HCT116 (cell line): ENCODE data around the gene SPRED2. TPM values are rescaled to one million over a fixed set of nuclear protein-coding genes. Genes with fewer than 3 reads are reported as not detected.

ENCODE experiments used
- ATAC-seq: fragments of 200-7000 bp; cut with Tn5 transposase; 2 replicates; pipeline ENCODE4 v1.9.1; 2020; ENCODE audit warnings: mild to moderate bottlenecking, moderate library complexity
- BruUV-seq: library from RNA; stranded (reverse); fragments of 400-500 nt; replicated peaks from 2 replicates; lab custom pipeline; 2021; lab: Mats Ljungman, UMichigan
- CTCF ChIA-PET: fragments of 300-600 bp; sonication (Branson Sonifier 250); formaldehyde crosslinking; loops from one replicate; lab custom pipeline; 2021; ENCODE audit warnings: antibody characterized with exemption; lab: Charles Lee
- POLR2A ChIA-PET: fragments of 300-600, 350-600 bp; sonication (Branson Sonifier 250); formaldehyde crosslinking; loops from one replicate; lab custom pipeline; 2021; ENCODE audit warnings: antibody characterized with exemption; lab: Charles Lee
- RAD21 ChIA-PET, 2 experiments: fragments of 300-600 bp; sonication (Branson Sonifier 250); formaldehyde crosslinking; loops; one replicate each; lab custom pipeline; 2023; ENCODE audit warnings: low total read pairs in 2 of 2; ENCODE audit not compliant: uncharacterized antibody in 2 of 2, unreplicated experiment in 2 of 2, low non-redundant PET in 1 of 2; lab: Charles Lee
- DNase-seq: peaks from one replicate; pipeline ENCODE4 v3.0.0-alpha.2; 2010; ENCODE audit warnings: low read depth, low spot score
- H2AFZ ChIP-seq: fragments of 200-600 bp; shearing (Covaris generic), sonication (generic); 2 replicates; pipeline ENCODE4 v1.6.1; 2017; ENCODE audit warnings: low read depth, mixed run types, mixed read lengths, antibody characterized with exemption, low read length; ENCODE audit not compliant: poor library complexity, severe bottlenecking
- H3K27ac ChIP-seq: 2 replicates; pipeline ENCODE4 v1.5.1; 2012; ENCODE audit warnings: low read depth, low read length
- H3K27me3 ChIP-seq: fragments of 200-600 bp; sonication (generic); 2 replicates; pipeline ENCODE4 v1.6.1; 2016; ENCODE audit warnings: mixed run types, low read length, mixed read lengths; ENCODE audit not compliant: insufficient read depth
- H3K36me3 ChIP-seq, 2 experiments: fragments of 200-500 bp in 1 of 2; fragments of 200-600 bp in 1 of 2; sonication (Bioruptor generic) in 1 of 2; sonication (generic) in 1 of 2; 2 replicates each; pipeline versions ENCODE4 v1.5.1 to v1.6.1; 2014 to 2016; ENCODE audit warnings: low read length in 2 of 2, inconsistent platforms in 1 of 2, mixed read lengths in 1 of 2, mixed run types in 1 of 2; ENCODE audit not compliant: insufficient read depth in 2 of 2, control insufficient read depth in 1 of 2
- H3K4me1 ChIP-seq, 2 experiments: fragments of 200-600 bp in 1 of 2; sonication (generic) in 1 of 2; 2 replicates each; pipeline versions ENCODE4 v1.5.1 to v1.6.1; 2012 to 2017; ENCODE audit warnings: low read length in 2 of 2, inconsistent platforms in 1 of 2, mild to moderate bottlenecking in 1 of 2, mixed read lengths in 1 of 2, mixed run types in 1 of 2, moderate library complexity in 1 of 2; ENCODE audit not compliant: insufficient read depth in 2 of 2, control insufficient read depth in 1 of 2
- H3K4me2 ChIP-seq: fragments of 200-600 bp; sonication (generic); 2 replicates; pipeline ENCODE4 v1.6.1; 2017; ENCODE audit warnings: mixed run types, low read length, mixed read lengths
- H3K4me3 ChIP-seq, 2 experiments: fragments of 200-600 bp in 1 of 2; sonication (generic) in 1 of 2; replicated peaks in 1 of 2; 2 replicates each; pipeline ENCODE4 v1.5.1; 2011 to 2016; ENCODE audit warnings: low read length in 2 of 2, control low read depth in 1 of 2, low read depth in 1 of 2, mild to moderate bottlenecking in 1 of 2, mixed read lengths in 1 of 2, mixed run types in 1 of 2
- H3K79me2 ChIP-seq: fragments of 200-600 bp; sonication (generic); 2 replicates; pipeline ENCODE4 v1.6.1; 2017; ENCODE audit warnings: mild to moderate bottlenecking, mixed run types, low read length, moderate library complexity, mixed read lengths; ENCODE audit not compliant: insufficient read depth
- H3K9ac ChIP-seq: fragments of 200-600 bp; sonication (generic); 2 replicates; pipeline ENCODE4 v1.6.1; 2016; ENCODE audit warnings: low read length, mixed read lengths
- H3K9me2 ChIP-seq: fragments of 200-600 bp; sonication (generic), shearing (Covaris generic); 2 replicates; pipeline ENCODE4 v1.6.1; 2017; ENCODE audit warnings: mixed run types, mild to moderate bottlenecking, moderate library complexity; ENCODE audit not compliant: insufficient read depth
- H3K9me3 ChIP-seq, 2 experiments: fragments of 200-500 bp in 1 of 2; fragments of 200-600 bp in 1 of 2; sonication (Bioruptor generic) in 1 of 2; sonication (generic) in 1 of 2; 2 replicates each; pipeline ENCODE4 v1.6.1; 2014 to 2017; ENCODE audit warnings: low read length in 2 of 2, mixed read lengths in 2 of 2, inconsistent platforms in 1 of 2, low read depth in 1 of 2, mild to moderate bottlenecking in 1 of 2, mixed run types in 1 of 2, moderate library complexity in 1 of 2; ENCODE audit not compliant: control insufficient read depth in 1 of 2, insufficient read depth in 1 of 2
- H4K20me1 ChIP-seq: fragments of 200-600 bp; sonication (generic), shearing (Covaris generic); 2 replicates; pipeline ENCODE4 v1.6.1; 2017; ENCODE audit warnings: mixed run types, mild to moderate bottlenecking, moderate library complexity; ENCODE audit not compliant: insufficient read depth
- CBX3 ChIP-seq: IDR thresholded peaks from 2 replicates; pipeline ENCODE4 v1.6.1; 2012; ENCODE audit warnings: low read depth
- EZH2 ChIP-seq: fragments of 200-600 bp; sonication (generic); IDR thresholded peaks from 2 replicates; pipeline ENCODE4 v1.6.1; 2017; ENCODE audit warnings: antibody characterized with exemption, mixed run types
- EZH2phosphoT487 ChIP-seq: fragments of 200-600 bp; IDR thresholded peaks from 2 replicates; pipeline ENCODE4 v1.6.1; 2018; ENCODE audit warnings: antibody characterized with exemption, borderline replicate concordance
- FOSL1 ChIP-seq: IDR thresholded peaks from 2 replicates; pipeline ENCODE4 v1.6.1; 2012; ENCODE audit warnings: low read depth
- POLR2A ChIP-seq: IDR thresholded peaks from 2 replicates; pipeline ENCODE4 v1.7.0; 2011; ENCODE audit warnings: borderline replicate concordance; ENCODE audit not compliant: insufficient read depth, insufficient read length; ENCODE audit errors: extremely low read depth
- POLR2AphosphoS5 ChIP-seq: IDR thresholded peaks from 2 replicates; pipeline ENCODE4 v1.6.1; 2011; ENCODE audit warnings: mild to moderate bottlenecking, low read depth, low read length, moderate library complexity
- SIN3A ChIP-seq: IDR thresholded peaks from 2 replicates; pipeline ENCODE4 v1.6.1; 2012; ENCODE audit warnings: low read depth
- TCF7L2 ChIP-seq: IDR thresholded peaks from 2 replicates; pipeline ENCODE4 v1.7.0; 2011; ENCODE audit warnings: borderline replicate concordance, inconsistent platforms; ENCODE audit not compliant: insufficient read depth, insufficient read length; ENCODE audit errors: extremely low read depth
- YY1 ChIP-seq: IDR thresholded peaks from 2 replicates; pipeline ENCODE4 v1.6.1; 2011; ENCODE audit warnings: low read length, low read depth, moderate library complexity, mild to moderate bottlenecking; ENCODE audit not compliant: insufficient replicate concordance; ENCODE audit errors: extremely low read depth
- ZNF274 ChIP-seq: fragments of 200-500 bp; sonication (Bioruptor generic); IDR thresholded peaks from 2 replicates; pipeline ENCODE4 v1.6.1; 2014; ENCODE audit warnings: mild to moderate bottlenecking, low read depth, low read length, inconsistent platforms
- intact Hi-C: fragments of 100-400 bp; cut with micrococcal nuclease; formaldehyde crosslinking; loops from 2 replicates; pipeline ENCODE4 v1.10.0; 2022
- total RNA-seq: library from RNA; stranded (reverse); gene quantifications from one replicate; pipeline ENCODE4 v1.2.1, GENCODE V29; 2021; ENCODE audit not compliant: unreplicated experiment
- TF ChIP-seq, protein P1 (sequence below): IDR thresholded peaks from 2 replicates; pipeline ENCODE4 v1.6.1; 2012

SPRED2 gene
- total RNA-seq, 1 experiment from 2014 or later: 62.6 TPM

DNA sequence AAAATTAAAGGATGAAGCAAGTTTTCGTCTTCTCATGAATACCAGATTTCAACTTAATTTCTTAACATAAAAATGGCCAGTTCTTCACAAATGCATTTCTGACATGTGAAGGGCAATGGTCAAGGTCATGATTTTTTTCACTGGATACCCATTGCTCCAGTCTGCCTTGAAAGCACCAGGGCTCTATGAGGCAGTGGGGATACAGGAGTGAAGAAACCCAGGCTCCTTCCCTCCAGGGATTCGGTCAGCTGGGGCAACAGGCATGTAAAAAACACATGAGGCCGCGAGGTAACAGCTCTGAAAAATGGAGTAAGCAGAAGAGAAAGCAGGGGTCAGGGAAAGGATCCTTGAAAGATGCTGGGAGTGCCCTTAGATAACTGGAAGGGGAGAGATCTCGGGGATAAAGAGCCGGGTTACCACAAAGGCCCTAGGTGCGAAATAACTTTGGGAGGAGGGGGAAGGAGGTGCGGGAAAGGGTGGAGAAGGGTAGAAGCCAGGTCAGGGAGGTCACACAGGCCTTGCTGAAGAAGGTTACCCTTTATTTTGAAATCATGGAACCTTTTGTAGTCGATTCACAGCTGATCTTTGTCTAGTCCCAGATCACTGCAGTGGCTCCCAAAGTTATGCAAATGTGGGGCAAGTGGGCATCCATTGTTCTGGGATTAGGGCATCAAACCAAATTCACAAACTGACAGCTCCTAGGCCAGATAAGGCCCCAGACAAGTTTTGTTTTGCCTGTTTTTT is 5.2 kb upstream of the SPRED2 start:
- POLR2A ChIA-PET: no interaction called here
- no peak for ATAC-seq
- CTCF ChIA-PET: interaction anchor here (0.9 kb wide), 1 partner anchor 55 kb away, joined by 3 read pairs; no protein-coding TSS in a partner anchor

DNA sequence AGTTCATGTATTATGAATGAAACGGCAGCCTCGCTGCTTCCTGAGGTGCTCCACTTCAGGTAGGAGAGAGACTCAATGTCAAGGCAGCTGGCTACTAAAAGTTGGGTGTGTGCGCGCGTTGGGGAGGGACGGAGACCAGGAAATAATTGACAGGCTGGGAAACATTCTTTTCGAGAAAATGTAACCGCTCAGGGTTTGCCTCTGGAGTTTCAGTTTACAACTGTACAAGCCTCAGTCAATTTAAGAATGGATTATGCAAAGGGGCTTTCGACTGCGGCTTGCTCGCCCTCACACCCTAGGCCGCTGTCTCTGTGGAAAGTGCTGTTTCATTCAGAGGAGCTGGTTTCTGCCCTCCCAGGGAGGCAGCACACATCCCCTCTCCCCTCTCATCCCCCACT is 4.4 kb upstream of the SPRED2 start:
- Histone ChIP-seq H3K79me2 (peaks cover 3% of the 10 kb centered on the region), H3K9me2 (no peaks in the 10 kb centered on the region), H3K36me3 (no peaks in the 10 kb centered on the region), H3K27me3 (no peaks in the 10 kb centered on the region), H2AFZ (peak overlapping the region; percentile 73), H3K9ac (peak overlapping the region; percentile 80), H3K4me3 (peak overlapping the region; percentile 68 to 76)
- DNase-seq (no peak), ATAC-seq (0 out of 2 replicates have a peak, but pooled peaks have one; percentile 2)
- CTCF ChIA-PET: no interaction called here
- RAD21 ChIA-PET: no interaction called here
- BruUV-seq: TSS peak; percentile 86
- POLR2A ChIA-PET: interaction anchor here (1.0 kb wide), 1 partner anchor 21 kb away, joined by 3 read pairs; no protein-coding TSS in a partner anchor
- intact Hi-C loops: loop anchor here (10.0 kb wide), 1 partner anchor 382 kb away; the partner anchor contains the start of gene CEP68
- TF ChIP-seq EZH2 (no peak), TCF7L2 (peak; percentile 15)
- TF ChIP-seq, all 23 proteins: peak for 1
- peak overlapping the region; percentile 93 for H3K27ac ChIP-seq
- peaks cover 27 to 39% of the 10 kb centered on the region in 2 experiments for H3K4me1 ChIP-seq
- H3K4me2 ChIP-seq: peak overlapping the region; percentile 97
- H3K9me3 ChIP-seq: no peaks in the 10 kb centered on the region
- H4K20me1 ChIP-seq: no peaks in the 10 kb centered on the region

More for the DNA sequence above, 5.2 kb upstream of the SPRED2 start:
- H3K79me2 ChIP-seq: no peaks in the 10 kb centered on the region
- H3K27ac ChIP-seq: peak overlapping the region; percentile 93; the same call in 1 of the 2 replicates
- no peaks in the 10 kb centered on the region for H4K20me1 ChIP-seq
- peak overlapping the region; percentile 97 for H3K4me2 ChIP-seq
- H3K36me3 ChIP-seq: no peaks in the 10 kb centered on the region
- no peak overlapping the region for H2AFZ ChIP-seq
- DNase-seq: no peak
- peak overlapping the region; percentile 80 for H3K9ac ChIP-seq
- no peaks in the 10 kb centered on the region for H3K9me2 ChIP-seq
- H3K27me3 ChIP-seq: no peaks in the 10 kb centered on the region
- H3K9me3 ChIP-seq: no peaks in the 10 kb centered on the region
- no peak for TF ChIP-seq ZNF274
- TF ChIP-seq, protein P1, sequence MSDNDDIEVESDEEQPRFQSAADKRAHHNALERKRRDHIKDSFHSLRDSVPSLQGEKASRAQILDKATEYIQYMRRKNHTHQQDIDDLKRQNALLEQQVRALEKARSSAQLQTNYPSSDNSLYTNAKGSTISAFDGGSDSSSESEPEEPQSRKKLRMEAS: no peak
- TF ChIP-seq POLR2A: no peak
- no peak for TF ChIP-seq CBX3
- no peak for TF ChIP-seq SIN3A
- no peak for TF ChIP-seq FOSL1
- no peak for TF ChIP-seq POLR2AphosphoS5
- TF ChIP-seq EZH2phosphoT487: no peak
- no peak for TF ChIP-seq YY1
- H3K4me3 ChIP-seq: peak overlapping the region; percentile 68 to 76; a peak in 3 of 4 replicates
- peaks cover 27 to 39% of the 10 kb centered on the region in 2 experiments for H3K4me1 ChIP-seq
- no TSS peak for BruUV-seq
- RAD21 ChIA-PET: no interaction called here
- intact Hi-C loops: loop anchor here (10.0 kb wide), 1 partner anchor 383 kb away; the partner anchor contains the start of gene CEP68
